ENCODE data around the gene CYP27B1. TPM values are rescaled to one million over a fixed set of nuclear protein-coding genes. Genes with fewer than 3 reads are reported as not detected.

Gene CYP27B1
- total RNA-seq, 6 donors from 2014 or later: 0.98 to 5.2 (median 2.5) TPM; not detected in 1

- peak overlapping the region in 3 of 4 donors; percentile 33 to 47 (median 46) for H3K4me3 ChIP-seq
- 50% methylated on average over 1 of the region's 1 CpG for WGBS, 2 donors
- no peak for DNase-seq
- no peak for TF ChIP-seq EP300 (IDR thresholded peaks at IDR 0.05)
- no peak for TF ChIP-seq POLR2AphosphoS5 (IDR thresholded peaks at IDR 0.05)
- no peak for TF ChIP-seq CTCF (IDR thresholded peaks at IDR 0.05)
- no peak for TF ChIP-seq POLR2A (IDR thresholded peaks at IDR 0.05)
- H3K36me3 ChIP-seq: peaks cover 0 to 3% (median 0%) of the 10 kb centered on the region in 4 donors
- H3K9me3 ChIP-seq: no peaks in the 10 kb centered on the region
- H3K27ac ChIP-seq: peak overlapping the region in 3 of 4 donors; percentile 57 to 80 (median 71)
- peaks cover 22 to 52% (median 41%) of the 10 kb centered on the region in 4 donors for H3K4me1 ChIP-seq
- no peak for ATAC-seq (ENCODE audit: low FRiP score in 2 of 2)
- peaks cover 1 to 34% (median 19%) of the 10 kb centered on the region in 4 donors for H3K27me3 ChIP-seq
These were observed 25.5 kb downstream of the CYP27B1 start for GRCh38 chr12:57741413-57741789.

- H3K27ac ChIP-seq: peak overlapping the region in 2 of 4 donors; percentile 71 to 80
- peaks cover 1 to 40% (median 20%) of the 10 kb centered on the region in 4 donors for H3K27me3 ChIP-seq
- peak in 1 of 2 donors; percentile 56 for TF ChIP-seq POLR2AphosphoS5 (IDR thresholded peaks at IDR 0.05)
- no peak for TF ChIP-seq POLR2A (IDR thresholded peaks at IDR 0.05)
- H3K4me3 ChIP-seq: peak overlapping the region in 3 of 4 donors; percentile 33 to 47 (median 46)
- H3K9me3 ChIP-seq: no peaks in the 10 kb centered on the region
- WGBS, 2 donors: 43 to 53% methylated on average over 5 of the region's 5 CpGs
- DNase-seq (peak in 1 of 2 donors; percentile 69), ATAC-seq (ENCODE audit: low FRiP score in 2 of 2) (peak in 1 of 2 donors; percentile 7)
- no peaks in the 10 kb centered on the region for H3K36me3 ChIP-seq
- H3K4me1 ChIP-seq: peaks cover 26 to 55% (median 44%) of the 10 kb centered on the region in 4 donors
These were observed 26.0 kb downstream of the CYP27B1 start for GRCh38 chr12:57740656-57741412.

DNA sequence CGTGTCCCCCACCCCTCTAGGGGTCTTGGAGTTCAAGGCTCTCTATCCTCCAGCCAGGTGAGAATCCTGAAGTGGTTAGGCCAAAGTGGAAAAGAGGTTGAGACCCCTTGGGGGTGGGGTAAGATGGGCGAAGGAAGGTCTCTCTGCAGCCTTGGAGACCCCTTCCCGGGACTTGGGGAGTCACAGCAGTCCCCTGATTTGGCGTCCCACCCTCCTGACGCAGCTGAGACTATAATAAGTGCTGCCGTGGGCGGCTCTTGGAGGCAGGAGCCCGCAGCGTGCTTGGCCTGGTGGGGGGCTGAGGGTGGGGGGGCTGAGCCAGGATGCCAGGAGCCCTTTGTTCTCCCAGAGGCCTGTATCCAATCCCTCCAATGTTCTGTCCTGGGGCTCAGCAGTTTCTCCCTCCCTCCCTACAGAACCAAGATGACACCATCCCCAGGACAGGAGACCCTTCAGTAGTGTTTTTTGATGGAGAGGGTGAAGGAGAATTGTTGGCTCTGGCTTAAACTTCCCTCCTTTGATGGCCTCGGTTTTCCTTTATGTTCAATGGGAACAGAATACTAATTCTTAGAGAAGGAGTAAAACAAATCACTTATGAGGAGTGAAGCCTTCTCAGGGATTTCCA, 26.9 kb downstream of the CYP27B1 start:
- Histone ChIP-seq H3K4me3 (no peak overlapping the region), H3K4me1 (peaks cover 26 to 55% (median 40%) of the 10 kb centered on the region in 4 donors), H3K27ac (no peak overlapping the region), H3K9me3 (no peaks in the 10 kb centered on the region), H3K36me3 (no peaks in the 10 kb centered on the region), H3K27me3 (peaks cover 1 to 48% (median 22%) of the 10 kb centered on the region in 4 donors)
- 37 to 54% methylated on average over 6 to 10 of the region's 10 CpGs for WGBS, 2 donors
- ATAC-seq (ENCODE audit: low FRiP score in 2 of 2): no peak
- no peak for TF ChIP-seq POLR2A (IDR thresholded peaks at IDR 0.05)
- TF ChIP-seq CTCF (IDR thresholded peaks at IDR 0.05): no peak
- TF ChIP-seq EP300 (IDR thresholded peaks at IDR 0.05): no peak
- no peak for TF ChIP-seq POLR2AphosphoS5 (IDR thresholded peaks at IDR 0.05)
- no peak for DNase-seq

- peaks cover 1 to 50% (median 22%) of the 10 kb centered on the region in 4 donors for H3K27me3 ChIP-seq
- H3K4me1 ChIP-seq: peaks cover 26 to 55% (median 39%) of the 10 kb centered on the region in 4 donors
- H3K4me3 ChIP-seq: no peak overlapping the region
- no peak overlapping the region for H3K27ac ChIP-seq
- TF ChIP-seq POLR2AphosphoS5 (IDR thresholded peaks at IDR 0.05) (no peak), EP300 (IDR thresholded peaks at IDR 0.05) (no peak), POLR2A (IDR thresholded peaks at IDR 0.05) (no peak), CTCF (IDR thresholded peaks at IDR 0.05) (no peak)
- no peaks in the 10 kb centered on the region for H3K36me3 ChIP-seq
- ATAC-seq (ENCODE audit: low FRiP score in 2 of 2): no peak
- DNase-seq: no peak
- WGBS, 2 donors: 34 to 48% methylated on average over 7 of the region's 7 CpGs
- no peaks in the 10 kb centered on the region for H3K9me3 ChIP-seq
These were observed 27.5 kb downstream of the CYP27B1 start for GRCh38 chr12:57739387-57739786.

DNA sequence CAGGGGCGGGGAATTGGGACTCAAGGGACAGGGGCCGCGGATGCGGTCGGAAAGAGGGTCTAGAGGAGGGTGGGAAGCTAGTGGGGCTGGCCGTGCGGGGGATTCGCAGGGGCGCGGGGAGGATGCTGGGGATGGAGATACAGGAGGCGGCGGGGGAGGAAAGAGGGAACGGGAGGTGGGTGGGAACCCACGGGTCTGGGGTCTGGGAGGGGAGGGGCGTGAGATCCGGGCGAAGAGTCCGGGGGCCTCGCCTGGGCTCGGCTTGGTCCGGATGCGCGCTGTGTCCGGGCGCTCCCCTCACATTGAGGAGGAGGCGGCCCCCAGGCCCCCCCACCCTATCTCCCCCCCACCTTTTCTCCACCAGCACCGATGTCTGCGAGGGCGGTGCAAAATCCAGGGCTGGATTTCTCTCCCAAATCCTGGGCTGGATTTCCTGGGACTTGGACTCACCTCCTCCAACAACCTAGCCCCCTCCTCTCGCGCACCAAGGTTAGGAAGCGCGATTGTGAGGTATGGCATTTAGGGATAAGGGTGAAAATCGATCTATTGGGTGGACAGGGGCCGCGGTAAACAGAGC, 28.1 kb downstream of the CYP27B1 start, which contains the start of gene AGAP2:
AGAP2 (minus strand) TSS at position 82 of the 577 bp plus-strand sequence. CDS start 496 bp downstream, outside the sequence.
- DNase-seq: peak in 1 of 2 donors; percentile 72
- H3K4me1 ChIP-seq: peaks cover 26 to 50% (median 36%) of the 10 kb centered on the region in 4 donors
- TF ChIP-seq POLR2AphosphoS5 (IDR thresholded peaks at IDR 0.05): no peak
- no peak for TF ChIP-seq CTCF (IDR thresholded peaks at IDR 0.05)
- TF ChIP-seq POLR2A (IDR thresholded peaks at IDR 0.05): no peak
- TF ChIP-seq EP300 (IDR thresholded peaks at IDR 0.05): no peak
- peaks cover 0 to 1% (median 0%) of the 10 kb centered on the region in 4 donors for H3K36me3 ChIP-seq
- no peaks in the 10 kb centered on the region for H3K9me3 ChIP-seq
- H3K27me3 ChIP-seq: peaks cover 1 to 50% (median 22%) of the 10 kb centered on the region in 4 donors
- peak within 1 kb of the TSS in 3 of 4 donors; percentile 21 to 38 (median 38) for H3K4me3 ChIP-seq
- 31 to 48% methylated on average over 34 of the region's 36 CpGs for WGBS, 2 donors
- ATAC-seq (ENCODE audit: low FRiP score in 2 of 2): no peak
- no peak within 1 kb of the TSS for H3K27ac ChIP-seq

Measured in upper lobe of left lung (tissue), 6 donors.